GM12878 (cell line): ENCODE results near the gene NUP210L. TPM values are rescaled to one million over a fixed set of nuclear protein-coding genes. Genes with fewer than 3 reads are reported as not detected.
A peak's percentile ranks its signal among the peaks of the same experiment; 100 is the strongest.

Experiments used
- ATAC-seq: fragments of 200-7000 bp; cut with Tn5 transposase; 3 replicates; pipeline ENCODE4 v1.9.1; 2020; ENCODE audit warnings: mild to moderate bottlenecking, moderate library complexity
- BruUV-seq: library from RNA; stranded (reverse); fragments of 400-500 nt; replicated peaks from 2 replicates; lab custom pipeline; 2021; lab: Mats Ljungman, UMichigan
- CTCF ChIA-PET: fragments of 300-600 bp; sonication (Branson Sonifier 250); formaldehyde crosslinking; extraction: SDS; loops from one replicate; lab custom pipeline; 2021; ENCODE audit warnings: inconsistent platforms; lab: Yijun Ruan, JAX
- POLR2A ChIA-PET: fragments of 350-600 bp; formaldehyde crosslinking; extraction: SDS; loops from one replicate; lab custom pipeline; 2021; ENCODE audit warnings: inconsistent platforms; lab: Charles Lee
- RAD21 ChIA-PET: fragments of 300-600 bp; sonication (Branson Sonifier 250); formaldehyde crosslinking; loops from one replicate; lab custom pipeline; 2023; ENCODE audit warnings: antibody characterized with exemption; ENCODE audit not compliant: unreplicated experiment; lab: Charles Lee
- SMC1A ChIA-PET: fragments of 300-600 bp; sonication (Branson Sonifier 250); formaldehyde crosslinking; loops from one replicate; lab custom pipeline; 2023; ENCODE audit not compliant: unreplicated experiment, uncharacterized antibody; lab: Charles Lee
- DNase-seq: peaks from one replicate; pipeline ENCODE4 v3.0.0-alpha.2; 2011; ENCODE audit warnings: low read depth, low spot score
- FAIRE-seq: peaks from 3 replicates; lab custom pipeline; 2011; peaks lifted over from hg19 to GRCh38; lab: Jason Lieb, UNC
- H2AFZ ChIP-seq: 2 replicates; pipeline ENCODE4 v1.6.0; 2011; ENCODE audit warnings: low read depth, low read length, control low read depth; ENCODE audit not compliant: control insufficient read depth
- H3K27ac ChIP-seq: 2 replicates; pipeline ENCODE4 v1.5.1; 2011; ENCODE audit warnings: control low read depth; ENCODE audit not compliant: control insufficient read depth, insufficient read depth
- H3K27me3 ChIP-seq, 2 experiments: replicated peaks in 1 of 2; 2 replicates each; pipeline versions ENCODE4 v1.6.0 to v1.6.1; 2011; ENCODE audit warnings: low read length in 1 of 2; ENCODE audit not compliant: control insufficient read depth in 2 of 2, insufficient read depth in 2 of 2
- H3K36me3 ChIP-seq, 2 experiments: 2 replicates each; pipeline ENCODE4 v1.5.1; 2011; ENCODE audit warnings: low read length in 1 of 2; ENCODE audit not compliant: control insufficient read depth in 2 of 2, insufficient read depth in 2 of 2
- H3K4me1 ChIP-seq: 2 replicates; pipeline ENCODE4 v1.6.1; 2011; ENCODE audit warnings: mild to moderate bottlenecking, low read length, moderate library complexity, mixed read lengths; ENCODE audit not compliant: control insufficient read depth, insufficient read depth
- H3K4me2 ChIP-seq: 2 replicates; pipeline ENCODE4 v1.6.0; 2011; ENCODE audit warnings: control low read depth; ENCODE audit not compliant: control insufficient read depth, insufficient read depth
- H3K4me3 ChIP-seq: fragments of 200-600 bp; sonication (generic); 2 replicates; pipeline ENCODE4 v1.5.1; 2016
- H3K79me2 ChIP-seq: 2 replicates; pipeline ENCODE4 v1.6.0; 2011; ENCODE audit warnings: low read length; ENCODE audit not compliant: control insufficient read depth, insufficient read depth
- H3K9ac ChIP-seq: 2 replicates; pipeline ENCODE4 v1.8.0; 2011; ENCODE audit warnings: low read length, control low read depth, mixed read lengths; ENCODE audit not compliant: control insufficient read depth, insufficient read depth
- H3K9me3 ChIP-seq: replicated peaks from 3 replicates; pipeline ENCODE4 v1.5.1; 2011; ENCODE audit warnings: mild to moderate bottlenecking, low read length; ENCODE audit not compliant: control insufficient read depth, insufficient read depth
- H4K20me1 ChIP-seq: 2 replicates; pipeline ENCODE4 v1.6.0; 2011; ENCODE audit not compliant: control insufficient read depth, insufficient read depth
- CBX3 ChIP-seq: fragments of 200-600 bp; sonication (generic); IDR thresholded peaks from 2 replicates; pipeline ENCODE4 v1.6.1; 2016; ENCODE audit warnings: low read depth, borderline replicate concordance
- E2F4 ChIP-seq: IDR thresholded peaks from 2 replicates; pipeline ENCODE4 v1.6.1; 2012; ENCODE audit warnings: low read depth, low read length, improper control_type of control experiment
- ESRRA ChIP-seq: IDR thresholded peaks from 2 replicates; pipeline ENCODE4 v1.6.1; 2012; ENCODE audit warnings: mild to moderate bottlenecking, low read length, improper control_type of control experiment
- IKZF2 ChIP-seq, 2 experiments: fragments of 450-650 bp; IDR thresholded peaks; 2 replicates each; pipeline ENCODE4 v1.6.1; 2017; ENCODE audit warnings: mild to moderate bottlenecking in 2 of 2, moderate library complexity in 2 of 2
- IRF3 ChIP-seq: fragments of 450-650 bp; IDR thresholded peaks from 2 replicates; pipeline ENCODE4 v1.6.1; 2014; ENCODE audit warnings: mild to moderate bottlenecking
- JUND ChIP-seq: IDR thresholded peaks from 2 replicates; pipeline ENCODE4 v1.6.1; 2012; ENCODE audit warnings: low read depth, mild to moderate bottlenecking, low read length, improper control_type of control experiment, moderate library complexity
- MLLT1 ChIP-seq: fragments of 450-650 bp; IDR thresholded peaks from 2 replicates; pipeline ENCODE4 v1.6.1; 2016; ENCODE audit warnings: mild to moderate bottlenecking
- MTA3 ChIP-seq: IDR thresholded peaks from 2 replicates; pipeline ENCODE4 v1.6.1; 2012; ENCODE audit warnings: low read length, inconsistent platforms, borderline replicate concordance
- RB1 ChIP-seq: fragments of 450-650 bp; formaldehyde crosslinking; IDR thresholded peaks from 2 replicates; pipeline ENCODE4 v1.6.1; 2017; ENCODE audit warnings: mild to moderate bottlenecking, borderline replicate concordance
- RCOR1 ChIP-seq: conservative IDR thresholded peaks from 2 replicates; pipeline ENCODE4 v1.6.1; 2012; ENCODE audit warnings: low read depth, low read length, improper control_type of control experiment
- SKIL ChIP-seq: fragments of 450-650 bp; IDR thresholded peaks from 2 replicates; pipeline ENCODE4 v1.6.1; 2017; ENCODE audit warnings: mild to moderate bottlenecking, low read depth, inconsistent platforms; ENCODE audit not compliant: poor library complexity, severe bottlenecking
- SUPT20H ChIP-seq: IDR thresholded peaks from 2 replicates; pipeline ENCODE4 v1.6.1; 2011; ENCODE audit warnings: low read depth, mild to moderate bottlenecking, low read length, moderate library complexity, borderline replicate concordance; ENCODE audit not compliant: control insufficient read depth
- YY1 ChIP-seq: IDR thresholded peaks from 2 replicates; pipeline ENCODE4 v1.6.1; 2011; ENCODE audit warnings: low read depth, mild to moderate bottlenecking, low read length
- whole genome bisulfite sequencing: methylation state at CpG from one replicate; pipeline ENCODE4 v1.1.6; 2016; ENCODE audit warnings: low lambda C conversion rate; ENCODE audit not compliant: insufficient replicate concordance, insufficient coverage; ENCODE audit errors: missing lambda C conversion rate; 5-methylcytosine and 5-hydroxymethylcytosine counted together
- in situ Hi-C: fragments of 300-500 bp; cut with MboI; formaldehyde crosslinking; loops from 9 replicates; pipeline ENCODE4 v1.14.3; 2018; ENCODE audit warnings: mixed read lengths
- intact Hi-C: fragments of 100-400 bp; cut with micrococcal nuclease; formaldehyde crosslinking; loops from one replicate; pipeline ENCODE4 v1.14.2; 2022; ENCODE audit not compliant: unreplicated experiment
- polyA plus RNA-seq, 11 experiments: library from polyadenylated mRNA; depleted of rRNA in 4 of 11; unstranded in 6 of 11; stranded (reverse) in 5 of 11; fragments of >200 nt; fragmentation: Nextera tagmentation in 4 of 11; fragmentation: Illumina TruSeq in 1 of 11; extraction: Ambion mirVana in 4 of 11; extraction: Trizol in 1 of 11; gene quantifications; 1 replicate in 1 of 11; 2 replicates in 10 of 11; pipeline versions ENCODE4 v1.2.1 to v1.2.3, GENCODE V29; 2011 to 2016; ENCODE audit warnings: inconsistent platforms in 2 of 11, missing spikeins in 2 of 11, low read depth in 1 of 11
- total RNA-seq, 4 experiments: library from RNA; depleted of rRNA in 3 of 4; stranded (reverse); fragments of >200 nt in 3 of 4; fragmentation: Illumina TruSeq in 1 of 4; extraction: Trizol in 1 of 4; gene quantifications; 2 replicates each; pipeline versions ENCODE4 v1.2.1 to v1.2.3, GENCODE V29; 2013 to 2021

The NUP210L gene
- total and polyA plus RNA-seq, 10 of the 15 experiments (the other 5 are each of a cell fraction or from before 2014, with no cell fraction given) = 0.04 to 0.08 (median 0.07) TPM; not detected in 7

GRCh38 chr1:153985941-153986761 is 168.7 kb downstream of the NUP210L start, which contains the start of gene RAB13:
RAB13 (minus strand) TSS chr1:153986339; CDS start chr1:153986236, 103 bp downstream.
- Histone ChIP-seq H3K4me2 (peak within 1 kb of the TSS; percentile 51), H3K9ac (peak within 1 kb of the TSS; percentile 60), H3K36me3 (no peaks in the 10 kb centered on the region), H4K20me1 (no peaks in the 10 kb centered on the region), H3K79me2 (peaks cover 7% of the 10 kb centered on the region), H3K4me3 (peak within 1 kb of the TSS; percentile 80), H3K27ac (no peak within 1 kb of the TSS; the same call in 1 of the 2 replicates), H3K27me3 (no peaks in the 10 kb centered on the region), H2AFZ (peak within 1 kb of the TSS; percentile 89), H3K4me1 (peaks cover 5% of the 10 kb centered on the region), H3K9me3 (no peaks in the 10 kb centered on the region)
- SMC1A ChIA-PET = interaction anchor here (0.5 to 5.2 kb wide), 41 partner anchors 8 to 475 kb away, joined by 3 to 46 read pairs (median 4); partner anchors contain the start of genes CREB3L4, DENND4B, GATAD2B and INTS3
- POLR2A ChIA-PET = interaction anchor here (0.6 to 2.7 kb wide), 13 partner anchors 9 to 415 kb away, joined by 3 to 21 read pairs (median 4); partner anchors contain the start of genes CREB3L4, JTB, SLC27A3 and SLC39A1
- DNase-seq = no peak
- peak; percentile 30 for ATAC-seq
- WGBS = 13% methylated on average over 14 of the region's 32 CpGs
- RAD21 ChIA-PET = interaction anchor here (0.7 to 5.7 kb wide), 37 partner anchors 9 to 414 kb away, joined by 3 to 42 read pairs (median 4); partner anchors contain the start of genes CHTOP, CREB3L4, DENND4B and GATAD2B
- TF ChIP-seq MLLT1 (peak; percentile 8; the same call in 1 of the 2 replicates), MTA3 (no peak), ESRRA (no peak), RCOR1 (no peak; the same call in 1 of the 2 replicates), IKZF2 (IDR thresholded peaks at IDR 0.05) (peak in 1 of 2 experiments; percentile 8; a peak in 1 of 4 replicates), SKIL (no peak), E2F4 (no peak), IRF3 (no peak), RB1 (no peak), CBX3 (no peak), YY1 (0 out of 2 replicates have a peak, but pooled peaks have one; percentile 14), JUND (no peak), SUPT20H (no peak)
- intact Hi-C loops (loop anchor here (1.0 to 2.0 kb wide), 5 partner anchors 63 to 315 kb away; partner anchors contain the start of genes GATAD2B, ILF2 and NPR1), in situ Hi-C loops (loop anchor here (5.0 to 10.0 kb wide), 2 partner anchors 191 to 309 kb away; partner anchors contain the start of gene NPR1)
- FAIRE-seq = no peak
- no TSS peak for BruUV-seq
- CTCF ChIA-PET = interaction anchor here (0.6 to 6.6 kb wide), 48 partner anchors 8 to 643 kb away, joined by 3 to 85 read pairs (median 6); partner anchors contain the start of genes CREB3L4, DENND4B, GATAD2B and JTB
